RKO (cell line): ENCODE data around the gene AVPR2.

ENCODE experiments used
- DNase-seq: peaks from one replicate; pipeline ENCODE4 v3.0.0-alpha.2; 2016; ENCODE audit warnings: low spot score

The AVPR2 gene

GRCh38 chrX:153932220-153932915 lies 27.9 kb downstream of the AVPR2 start:
- no peak for DNase-seq

GRCh38 chrX:153933748-153934147 lies 29.3 kb downstream of the AVPR2 start:
- peak; percentile 57 for DNase-seq

GRCh38 chrX:153934148-153934761 lies 29.8 kb downstream of the AVPR2 start:
- no peak for DNase-seq

- peak; percentile 75 for DNase-seq
Measured at GRCh38 chrX:153934762-153935325, 30.4 kb downstream of the AVPR2 start, which contains the start of gene NAA10. TSS of gene NAA10 (minus strand) at chrX:153935037. CDS start at chrX:153934904, 133 bp downstream.

GRCh38 chrX:153935326-153935851 lies 30.9 kb downstream of the AVPR2 start:
- no peak for DNase-seq

GRCh38 chrX:153937056-153937455 lies 32.6 kb downstream of the AVPR2 start:
- no peak for DNase-seq

- DNase-seq: no peak
Measured at GRCh38 chrX:153938226-153938786, 33.8 kb downstream of the AVPR2 start.

GRCh38 chrX:153939573-153939972 lies 35.1 kb downstream of the AVPR2 start:
- no peak for DNase-seq

GRCh38 chrX:153941336-153942252 lies 37.1 kb downstream of the AVPR2 start:
- no peak for DNase-seq

GRCh38 chrX:153944140-153944799 lies 39.8 kb downstream of the AVPR2 start, which contains the start of gene RENBP:
TSS of gene RENBP (minus strand) at chrX:153944643. CDS start at chrX:153944610, 33 bp downstream.
- no peak for DNase-seq

GRCh38 chrX:153944800-153945150 lies 40.3 kb downstream of the AVPR2 start:
- no peak for DNase-seq

GRCh38 chrX:153945956-153946943 lies 41.8 kb downstream of the AVPR2 start:
- DNase-seq: no peak

GRCh38 chrX:153947009-153947769 lies 42.7 kb downstream of the AVPR2 start:
- DNase-seq: peak; percentile 92

GRCh38 chrX:153948002-153948466 lies 43.6 kb downstream of the AVPR2 start:
- no peak for DNase-seq

- DNase-seq: no peak
Measured at GRCh38 chrX:153948847-153949805, 44.7 kb downstream of the AVPR2 start.

GRCh38 chrX:153950127-153950526 lies 45.7 kb downstream of the AVPR2 start:
- DNase-seq: no peak

- DNase-seq: no peak
Measured at GRCh38 chrX:153951683-153952372, 47.4 kb downstream of the AVPR2 start.
